Skin of body (tissue), 2 donors: ENCODE results near the gene PDLIM5. TPM values are rescaled to one million over a fixed set of nuclear protein-coding genes. Genes with fewer than 3 reads are reported as not detected.

ENCODE experiments used
- DNase-seq: peaks from one replicate; lab custom pipeline; 2025; lab: John Stamatoyannopoulos, UW
- total RNA-seq: library from RNA; depleted of rRNA; stranded (reverse); fragments of >200 nt; gene quantifications from one replicate; pipeline ENCODE4 v1.2.3, GENCODE V29; 2014

Gene PDLIM5
- total RNA-seq, 1 donor from 2014 or later, result 143 TPM

- no peak for DNase-seq
Observed at GRCh38 chr4:94558392-94558904, 106.7 kb downstream of the PDLIM5 start.

- peak; percentile 83 for DNase-seq
Observed at GRCh38 chr4:94559351-94559806, 107.6 kb downstream of the PDLIM5 start.

- DNase-seq, result no peak
Observed at GRCh38 chr4:94561249-94562024, 109.7 kb downstream of the PDLIM5 start.

GRCh38 chr4:94562285-94562684, 110.5 kb downstream of the PDLIM5 start:
- no peak for DNase-seq

GRCh38 chr4:94564252-94564651, 112.5 kb downstream of the PDLIM5 start:
- DNase-seq, result no peak

- no peak for DNase-seq
Observed at GRCh38 chr4:94566420-94566819, 114.7 kb downstream of the PDLIM5 start.

GRCh38 chr4:94567811-94568210, 116.1 kb downstream of the PDLIM5 start:
- DNase-seq, result no peak

- DNase-seq, result no peak
Observed at GRCh38 chr4:94570558-94570957, 118.8 kb downstream of the PDLIM5 start.

- DNase-seq, result no peak
Observed at GRCh38 chr4:94571298-94571697, 119.6 kb downstream of the PDLIM5 start.

- no peak for DNase-seq
Observed at GRCh38 chr4:94571715-94572114, 120.0 kb downstream of the PDLIM5 start.

GRCh38 chr4:94574050-94574449, 122.3 kb downstream of the PDLIM5 start:
- DNase-seq, result no peak

- DNase-seq, result no peak
Observed at GRCh38 chr4:94574616-94575015, 122.9 kb downstream of the PDLIM5 start.

- no peak for DNase-seq
Observed at GRCh38 chr4:94575652-94576051, 123.9 kb downstream of the PDLIM5 start.

GRCh38 chr4:94576210-94576609, 124.5 kb downstream of the PDLIM5 start:
- no peak for DNase-seq

GRCh38 chr4:94577136-94577535, 125.4 kb downstream of the PDLIM5 start:
- DNase-seq, result no peak

- no peak for DNase-seq
Observed at GRCh38 chr4:94578195-94578594, 126.5 kb downstream of the PDLIM5 start.

GRCh38 chr4:94581766-94582165, 130.0 kb downstream of the PDLIM5 start:
- DNase-seq, result no peak

- DNase-seq, result no peak
Observed at GRCh38 chr4:94582517-94582916, 130.8 kb downstream of the PDLIM5 start.

- no peak for DNase-seq
Observed at GRCh38 chr4:94583914-94584641, 132.3 kb downstream of the PDLIM5 start.

- no peak for DNase-seq
Observed at GRCh38 chr4:94588896-94589693, 137.4 kb downstream of the PDLIM5 start.

GRCh38 chr4:94590493-94590892, 138.8 kb downstream of the PDLIM5 start:
- DNase-seq, result no peak

GRCh38 chr4:94591289-94591688, 139.5 kb downstream of the PDLIM5 start:
- DNase-seq, result no peak
